NB4 (cell line): ENCODE data around the gene CLTA.
"Not testable (repeated sequence)": the region's sequence is repeated elsewhere in the genome, so short reads cannot be mapped to it uniquely, and the experiment has no call there.

Experiments
- DNase-seq: peaks from one replicate; pipeline ENCODE4 v3.0.0; 2010; ENCODE audit warnings: low read depth
- H3K4me3 ChIP-seq: one replicate; pipeline ENCODE4 v1.5.1; 2011; ENCODE audit warnings: mild to moderate bottlenecking, low read depth, low read length, moderate library complexity
- CTCF ChIP-seq: IDR thresholded peaks from one replicate; pipeline ENCODE4 v1.5.1; 2012; ENCODE audit warnings: low read depth, low read length
- MAX ChIP-seq: IDR thresholded peaks from 2 replicates; pipeline ENCODE4 v1.6.1; 2011; ENCODE audit warnings: low read depth, low read length
- MYC ChIP-seq: IDR thresholded peaks from 2 replicates; pipeline ENCODE4 v1.6.1; 2011; ENCODE audit warnings: low read depth, low read length
- POLR2A ChIP-seq: IDR thresholded peaks from 2 replicates; pipeline ENCODE4 v1.6.1; 2011; ENCODE audit warnings: mild to moderate bottlenecking; ENCODE audit not compliant: insufficient read length; ENCODE audit errors: extremely low read depth

The CLTA gene

GRCh38 chr9:36154331-36154952 lies 36.3 kb upstream of the CLTA start:
- TF ChIP-seq MAX, result peak; percentile 77
- no peak for TF ChIP-seq POLR2A
- peak; percentile 73 for TF ChIP-seq MYC
- TF ChIP-seq CTCF, result no peak
- H3K4me3 ChIP-seq, result peak overlapping the region; percentile 25
- DNase-seq, result peak; percentile 83

DNA sequence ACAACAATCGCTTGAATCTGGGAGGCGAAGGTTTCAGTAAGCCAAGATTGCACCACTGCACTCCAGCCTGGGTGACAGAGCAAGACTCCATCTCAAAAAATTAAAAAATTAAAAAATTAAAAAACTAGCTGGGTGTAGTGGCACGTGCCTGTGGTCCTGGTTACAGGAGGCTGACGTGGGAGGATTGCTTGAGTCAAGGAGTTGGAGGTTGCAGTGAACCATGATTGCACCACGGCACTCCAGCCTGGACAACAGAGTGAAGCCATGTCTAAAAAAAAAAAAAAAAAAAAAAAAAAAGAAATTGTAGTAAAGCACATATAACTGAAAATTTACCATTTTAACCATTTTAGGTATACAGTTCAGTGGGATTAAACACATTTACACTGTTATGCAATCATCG lies 34.6 kb upstream of the CLTA start:
- DNase-seq, result no peak
- no peak overlapping the region for H3K4me3 ChIP-seq
- TF ChIP-seq POLR2A (no peak), CTCF (no peak), MAX (no peak), MYC (no peak)

- TF ChIP-seq POLR2A, result no peak
- no peak for TF ChIP-seq MYC
- DNase-seq, result peak; percentile 42
Measured at GRCh38 chr9:36158122-36158521, 32.6 kb upstream of the CLTA start.

DNA sequence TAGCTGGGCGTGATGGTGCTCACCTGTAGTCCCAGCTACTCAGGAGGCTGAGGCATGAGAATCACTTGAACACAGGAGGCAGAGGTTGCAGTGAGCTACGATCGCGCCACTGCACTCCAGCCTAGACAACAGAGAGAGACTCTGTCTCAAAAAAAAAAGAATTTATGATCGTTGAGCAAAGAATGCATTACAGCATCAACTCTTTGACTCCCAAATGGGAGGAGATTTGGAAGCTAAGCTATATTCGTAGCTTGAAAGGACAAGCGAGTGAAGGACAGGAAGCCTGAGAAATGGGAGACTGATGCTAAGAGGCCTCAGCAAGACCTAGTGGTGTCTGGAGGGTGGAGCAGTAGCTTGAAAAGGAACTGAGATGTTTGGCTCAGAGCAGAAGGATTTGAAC lies 31.8 kb upstream of the CLTA start:
- H3K4me3 ChIP-seq, result no peak overlapping the region
- no peak for DNase-seq
- TF ChIP-seq MAX, result no peak
- no peak for TF ChIP-seq MYC
- TF ChIP-seq POLR2A, result no peak
- no peak for TF ChIP-seq CTCF

More at GRCh38 chr9:36158122-36158521, 32.6 kb upstream of the CLTA start:
- no peak overlapping the region for H3K4me3 ChIP-seq

DNA sequence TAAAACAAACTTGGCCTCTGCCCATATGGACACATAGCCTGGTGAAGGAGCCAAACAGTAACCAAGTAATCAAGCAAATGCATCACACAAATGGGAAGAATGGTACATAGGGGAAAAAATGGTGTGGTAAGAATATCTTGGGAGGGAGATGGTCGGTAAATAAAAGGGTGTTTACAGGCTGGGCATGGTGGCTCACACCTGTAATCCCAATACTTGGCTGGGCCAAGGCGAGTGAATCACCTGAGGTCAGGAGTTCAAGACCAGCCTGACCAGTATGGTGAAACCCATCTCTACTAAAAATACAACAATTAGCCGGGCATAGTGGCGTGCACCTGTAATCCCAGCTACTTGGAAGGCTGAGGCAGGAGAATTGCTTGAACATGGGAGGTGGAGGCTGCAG lies 31.2 kb upstream of the CLTA start:
- H3K4me3 ChIP-seq, DNase-seq: not testable (repeated sequence)

- DNase-seq, H3K4me3 ChIP-seq: not testable (repeated sequence)
Measured at GRCh38 chr9:36160126-36160525, 30.6 kb upstream of the CLTA start.

DNA sequence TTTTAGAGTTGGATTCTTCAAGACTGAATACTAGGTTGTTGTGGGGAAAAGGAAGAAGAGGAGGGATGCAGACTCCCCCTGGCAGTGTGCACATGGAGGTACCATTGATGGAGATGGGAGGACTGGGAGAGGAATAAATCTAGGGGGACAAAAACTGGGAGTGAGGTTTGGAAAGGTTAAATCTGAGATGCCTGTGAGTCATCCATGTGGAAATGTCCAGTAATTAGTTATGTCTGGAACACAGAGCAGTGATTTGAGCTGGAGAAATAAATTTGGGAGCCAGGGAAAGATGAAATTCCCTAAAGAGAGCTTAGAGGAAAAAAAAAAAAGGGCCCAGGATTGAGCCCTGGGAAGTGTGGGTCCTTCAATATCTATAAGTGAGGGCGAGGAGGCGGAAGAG lies 29.5 kb upstream of the CLTA start:
- no peak for TF ChIP-seq CTCF
- no peak for TF ChIP-seq MYC
- TF ChIP-seq MAX, result no peak
- no peak for TF ChIP-seq POLR2A
- H3K4me3 ChIP-seq, result no peak overlapping the region
- DNase-seq, result no peak

DNA sequence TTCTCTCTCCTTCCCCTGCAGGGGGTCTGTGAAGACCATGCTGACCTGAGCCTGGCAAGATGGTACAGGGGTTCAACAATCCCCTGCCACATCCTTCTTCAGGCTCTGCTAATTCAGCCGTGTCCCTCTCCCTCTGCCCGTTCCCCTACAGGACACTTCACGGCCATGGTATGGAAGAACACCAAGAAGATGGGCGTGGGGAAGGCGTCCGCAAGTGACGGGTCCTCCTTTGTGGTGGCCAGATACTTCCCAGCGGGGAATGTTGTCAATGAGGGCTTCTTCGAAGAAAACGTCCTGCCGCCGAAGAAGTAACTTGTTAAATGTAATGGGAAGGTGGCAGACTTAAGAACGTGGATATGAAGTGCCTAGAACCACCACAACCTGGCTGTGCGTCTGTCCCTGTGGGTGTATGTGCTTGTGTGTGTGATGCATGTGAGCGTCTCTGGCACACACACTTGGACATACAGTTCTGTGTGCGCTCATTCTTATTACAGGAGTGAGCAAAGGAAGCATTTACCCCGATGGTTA lies 28.4 kb upstream of the CLTA start:
- no peak for DNase-seq
- no peak for TF ChIP-seq POLR2A
- no peak for TF ChIP-seq MAX
- TF ChIP-seq MYC, result no peak
- TF ChIP-seq CTCF, result no peak
- no peak overlapping the region for H3K4me3 ChIP-seq
